Chondrocyte (in vitro differentiated cells): ENCODE results near the gene SLIT1. TPM values are rescaled to one million over a fixed set of nuclear protein-coding genes. Genes with fewer than 3 reads are reported as not detected.

Experiments used
- DNase-seq: peaks from one replicate; pipeline ENCODE4 v3.0.0; 2021; ENCODE audit warnings: mixed read lengths, low spot score
- H3K27ac Mint-ChIP-seq: one replicate; pipeline ENCODE4 v1.8.0; 2021; ENCODE audit warnings: mild to moderate bottlenecking, moderate library complexity, mixed read lengths; ENCODE audit not compliant: unreplicated experiment
- H3K27me3 Mint-ChIP-seq: 2 replicates; pipeline ENCODE4 v1.8.0; 2021; ENCODE audit warnings: low read depth, mixed read lengths
- H3K36me3 Mint-ChIP-seq: 2 replicates; pipeline ENCODE4 v1.8.0; 2021; ENCODE audit warnings: low read depth, mixed read lengths
- H3K4me1 Mint-ChIP-seq: 2 replicates; pipeline ENCODE4 v1.8.0; 2021; ENCODE audit warnings: low read depth, mild to moderate bottlenecking, mixed read lengths
- H3K4me3 Mint-ChIP-seq: one replicate; pipeline ENCODE4 v1.8.0; 2021; ENCODE audit warnings: mild to moderate bottlenecking, moderate library complexity, mixed read lengths; ENCODE audit not compliant: unreplicated experiment
- H3K9me3 Mint-ChIP-seq: 2 replicates; pipeline ENCODE4 v1.8.0; 2021; ENCODE audit warnings: low read depth, mixed read lengths
- total RNA-seq: library from RNA; stranded (reverse); gene quantifications from 3 replicates; pipeline ENCODE4 v1.2.1, GENCODE V29; 2021
- TF ChIP-seq, protein P1 (sequence below): fragments of 200-600 bp; sonication (generic); IDR thresholded peaks from 2 replicates; pipeline ENCODE4 v1.5.0; 2021; ENCODE audit warnings: antibody characterized with exemption, mild to moderate bottlenecking, moderate library complexity

The SLIT1 gene
- total RNA-seq, 1 donor from 2014 or later, result not detected

GRCh38 chr10:97140902-97141745, 44.6 kb downstream of the SLIT1 start:
- H3K27me3 Mint-ChIP-seq, result peaks cover 59% of the 10 kb centered on the region
- peaks cover 5% of the 10 kb centered on the region for H3K4me1 Mint-ChIP-seq
- no peak for DNase-seq
- TF ChIP-seq, protein P1, sequence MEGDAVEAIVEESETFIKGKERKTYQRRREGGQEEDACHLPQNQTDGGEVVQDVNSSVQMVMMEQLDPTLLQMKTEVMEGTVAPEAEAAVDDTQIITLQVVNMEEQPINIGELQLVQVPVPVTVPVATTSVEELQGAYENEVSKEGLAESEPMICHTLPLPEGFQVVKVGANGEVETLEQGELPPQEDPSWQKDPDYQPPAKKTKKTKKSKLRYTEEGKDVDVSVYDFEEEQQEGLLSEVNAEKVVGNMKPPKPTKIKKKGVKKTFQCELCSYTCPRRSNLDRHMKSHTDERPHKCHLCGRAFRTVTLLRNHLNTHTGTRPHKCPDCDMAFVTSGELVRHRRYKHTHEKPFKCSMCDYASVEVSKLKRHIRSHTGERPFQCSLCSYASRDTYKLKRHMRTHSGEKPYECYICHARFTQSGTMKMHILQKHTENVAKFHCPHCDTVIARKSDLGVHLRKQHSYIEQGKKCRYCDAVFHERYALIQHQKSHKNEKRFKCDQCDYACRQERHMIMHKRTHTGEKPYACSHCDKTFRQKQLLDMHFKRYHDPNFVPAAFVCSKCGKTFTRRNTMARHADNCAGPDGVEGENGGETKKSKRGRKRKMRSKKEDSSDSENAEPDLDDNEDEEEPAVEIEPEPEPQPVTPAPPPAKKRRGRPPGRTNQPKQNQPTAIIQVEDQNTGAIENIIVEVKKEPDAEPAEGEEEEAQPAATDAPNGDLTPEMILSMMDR, result no peak
- peaks cover 5% of the 10 kb centered on the region for H3K36me3 Mint-ChIP-seq
- no peak overlapping the region for H3K27ac Mint-ChIP-seq
- no peak overlapping the region for H3K4me3 Mint-ChIP-seq
- H3K9me3 Mint-ChIP-seq, result peaks cover 10% of the 10 kb centered on the region

GRCh38 chr10:97140049-97140846, 45.5 kb downstream of the SLIT1 start:
- peaks cover 57% of the 10 kb centered on the region for H3K27me3 Mint-ChIP-seq
- peaks cover 10% of the 10 kb centered on the region for H3K9me3 Mint-ChIP-seq
- H3K36me3 Mint-ChIP-seq, result peaks cover 5% of the 10 kb centered on the region
- no peak overlapping the region for H3K27ac Mint-ChIP-seq
- no peak overlapping the region for H3K4me3 Mint-ChIP-seq
- TF ChIP-seq, protein P1, result no peak
- DNase-seq, result no peak
- peaks cover 5% of the 10 kb centered on the region for H3K4me1 Mint-ChIP-seq

DNA sequence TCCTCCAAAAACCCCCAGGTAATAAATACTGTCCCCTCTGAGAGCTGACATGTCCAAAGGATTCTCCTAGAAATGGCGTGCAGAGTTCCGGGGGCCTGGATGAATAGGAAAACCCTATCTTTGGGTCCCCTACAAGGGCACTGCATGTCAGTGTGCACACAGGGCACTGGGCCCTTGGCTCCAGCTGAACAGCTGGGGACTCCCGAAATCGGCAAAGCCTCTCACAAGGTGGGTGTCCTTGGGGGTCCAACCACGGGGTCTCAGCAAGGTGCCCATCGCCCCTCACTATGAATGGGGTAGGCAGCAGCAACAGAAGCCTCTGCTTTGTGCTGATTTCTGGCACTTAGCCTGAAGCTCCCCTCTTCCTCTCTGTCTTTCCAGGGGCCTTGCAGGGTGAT, 46.1 kb downstream of the SLIT1 start:
- H3K36me3 Mint-ChIP-seq, result peaks cover 5% of the 10 kb centered on the region
- peaks cover 5% of the 10 kb centered on the region for H3K4me1 Mint-ChIP-seq
- no peak overlapping the region for H3K4me3 Mint-ChIP-seq
- peaks cover 10% of the 10 kb centered on the region for H3K9me3 Mint-ChIP-seq
- no peak overlapping the region for H3K27ac Mint-ChIP-seq
- TF ChIP-seq, protein P1, result no peak
- no peak for DNase-seq
- peaks cover 58% of the 10 kb centered on the region for H3K27me3 Mint-ChIP-seq

GRCh38 chr10:97138846-97139245, 46.9 kb downstream of the SLIT1 start:
- TF ChIP-seq, protein P1, result no peak
- Mint-ChIP-seq H3K36me3 (peaks cover 5% of the 10 kb centered on the region), H3K4me3 (no peak overlapping the region), H3K9me3 (peaks cover 10% of the 10 kb centered on the region), H3K4me1 (peaks cover 5% of the 10 kb centered on the region), H3K27me3 (peaks cover 58% of the 10 kb centered on the region), H3K27ac (no peak overlapping the region)
- DNase-seq, result no peak

DNA sequence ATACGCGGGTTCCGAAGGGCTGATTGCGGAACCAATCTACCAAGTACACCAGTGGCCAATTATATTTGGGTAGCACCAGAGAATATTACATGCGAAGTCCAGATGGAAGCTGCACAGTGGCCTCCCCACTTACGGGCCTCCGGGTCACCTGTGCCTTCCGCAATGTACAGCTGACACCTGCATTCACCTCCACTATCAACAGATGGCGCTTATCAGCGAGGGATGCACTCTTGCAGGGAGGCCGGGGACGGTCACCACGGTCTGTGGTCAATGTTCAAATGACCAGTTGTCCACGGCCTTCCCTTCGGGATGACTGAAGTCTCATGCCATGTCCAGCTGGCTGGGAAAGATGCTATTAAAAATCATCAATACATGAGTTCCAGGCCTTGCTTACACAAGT, 47.6 kb downstream of the SLIT1 start:
- TF ChIP-seq, protein P1, result no peak
- Mint-ChIP-seq H3K27ac (no peak overlapping the region), H3K9me3 (peaks cover 10% of the 10 kb centered on the region), H3K4me3 (no peak overlapping the region), H3K36me3 (peaks cover 5% of the 10 kb centered on the region), H3K4me1 (peaks cover 5% of the 10 kb centered on the region), H3K27me3 (peaks cover 53% of the 10 kb centered on the region)
- no peak for DNase-seq
